ENCODE measurements around the gene ZFTA.

- TF ChIP-seq CTCF (optimal IDR thresholded peaks at IDR 0.05 in 1 of 3, IDR thresholded peaks at IDR 0.05 in 1 of 3, conservative IDR thresholded peaks at IDR 0.05 in 1 of 3; ENCODE audit: extremely low read depth in 1 of 3, insufficient read depth in 2 of 3, low read length in 3 of 3), result no peak
- no peak for TF ChIP-seq EZH2 (IDR thresholded peaks at IDR 0.05; ENCODE audit: low read length)
Observed at GRCh38 chr11:63719001-63719400, 49.6 kb downstream of the ZFTA start.
